ENCODE measurements around the gene GALNT17. TPM values are rescaled to one million over a fixed set of nuclear protein-coding genes. Genes with fewer than 3 reads are reported as not detected.

The GALNT17 gene
- total and polyA plus RNA-seq, 2 experiments from 2014 or later, result 11.1 to 65.6 TPM

- H4K20me1 ChIP-seq (replicated peaks; ENCODE audit: insufficient read depth), result no peaks in the 10 kb centered on the region; the same call in 1 of the 2 replicates
- peaks cover 49% of the 10 kb centered on the region for H3K79me2 ChIP-seq (replicated peaks; ENCODE audit: insufficient read depth)
- H3K36me3 ChIP-seq (ENCODE audit: insufficient read depth), result peaks cover 5% of the 10 kb centered on the region; the same call in 1 of the 2 replicates
- no peak for ATAC-seq
- H3K27ac ChIP-seq (ENCODE audit: low read depth), result peak overlapping the region; percentile 45; the same call in 1 of the 2 replicates
- H3K4me2 ChIP-seq, result no peak overlapping the region
- peaks cover 44% of the 10 kb centered on the region for H3K36me3 Mint-ChIP-seq (ENCODE audit: low read depth)
- H3K27me3 ChIP-seq (ENCODE audit: insufficient read depth), result no peaks in the 10 kb centered on the region
- no peak overlapping the region for H3K4me3 Mint-ChIP-seq
- no peak overlapping the region for H3K27ac Mint-ChIP-seq
- H3K4me1 Mint-ChIP-seq, result peaks cover 26% of the 10 kb centered on the region
- H3K4me1 ChIP-seq (ENCODE audit: insufficient read depth), result peaks cover 22% of the 10 kb centered on the region
- no peaks in the 10 kb centered on the region for H3F3A ChIP-seq (replicated peaks; ENCODE audit: low read depth)
- no peaks in the 10 kb centered on the region for H3K9me2 ChIP-seq (ENCODE audit: insufficient read depth)
- DNase-seq (ENCODE audit: low spot score), result no peak
- TF ChIP-seq CREB1 (CRISPR knock-in tag; IDR thresholded peaks at IDR 0.05; ENCODE audit: low read depth), result no peak
- TF ChIP-seq ZNF331 (CRISPR knock-in tag; IDR thresholded peaks at IDR 0.05; ENCODE audit: low read depth), result no peak
- TF ChIP-seq REST (IDR thresholded peaks at IDR 0.05; ENCODE audit: unreplicated experiment), result no peak
- TF ChIP-seq ZNF462 (CRISPR knock-in tag; IDR thresholded peaks at IDR 0.05), result no peak
- TF ChIP-seq, protein P1, sequence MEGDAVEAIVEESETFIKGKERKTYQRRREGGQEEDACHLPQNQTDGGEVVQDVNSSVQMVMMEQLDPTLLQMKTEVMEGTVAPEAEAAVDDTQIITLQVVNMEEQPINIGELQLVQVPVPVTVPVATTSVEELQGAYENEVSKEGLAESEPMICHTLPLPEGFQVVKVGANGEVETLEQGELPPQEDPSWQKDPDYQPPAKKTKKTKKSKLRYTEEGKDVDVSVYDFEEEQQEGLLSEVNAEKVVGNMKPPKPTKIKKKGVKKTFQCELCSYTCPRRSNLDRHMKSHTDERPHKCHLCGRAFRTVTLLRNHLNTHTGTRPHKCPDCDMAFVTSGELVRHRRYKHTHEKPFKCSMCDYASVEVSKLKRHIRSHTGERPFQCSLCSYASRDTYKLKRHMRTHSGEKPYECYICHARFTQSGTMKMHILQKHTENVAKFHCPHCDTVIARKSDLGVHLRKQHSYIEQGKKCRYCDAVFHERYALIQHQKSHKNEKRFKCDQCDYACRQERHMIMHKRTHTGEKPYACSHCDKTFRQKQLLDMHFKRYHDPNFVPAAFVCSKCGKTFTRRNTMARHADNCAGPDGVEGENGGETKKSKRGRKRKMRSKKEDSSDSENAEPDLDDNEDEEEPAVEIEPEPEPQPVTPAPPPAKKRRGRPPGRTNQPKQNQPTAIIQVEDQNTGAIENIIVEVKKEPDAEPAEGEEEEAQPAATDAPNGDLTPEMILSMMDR (conservative IDR thresholded peaks at IDR 0.05; ENCODE audit: low read depth in 2 of 2), result no peak
- TF ChIP-seq EZH2 (IDR thresholded peaks at IDR 0.05; ENCODE audit: low read depth, unreplicated experiment), result no peak
- TF ChIP-seq JUNB (IDR thresholded peaks at IDR 0.05; ENCODE audit: unreplicated experiment), result no peak
- no peaks in the 10 kb centered on the region for H3K27me3 Mint-ChIP-seq (ENCODE audit: insufficient read depth, low read depth, poor library complexity)
- H2AFZ ChIP-seq, result no peak overlapping the region
- H3K4me3 ChIP-seq, result no peak overlapping the region
- H3K9me3 Mint-ChIP-seq, result peaks cover 20% of the 10 kb centered on the region
Observed at GRCh38 chr7:71308096-71308495, 176.2 kb downstream of the GALNT17 start.

All from GM23338 (cell line).